WERI-Rb-1 (cell line): Measurements from ENCODE around the gene BCL2L11.
A peak's percentile ranks its signal among the peaks of the same experiment; 100 is the strongest.
"Not testable (repeated sequence)": the region's sequence is repeated elsewhere in the genome, so short reads cannot be mapped to it uniquely, and the experiment has no call there.

Source experiments
- DNase-seq: peaks from one replicate; pipeline ENCODE4 v3.0.0-alpha.2; 2020
- H3K27ac ChIP-seq: fragments of 250-450 bp; sonication (Bioruptor Pico); 2 replicates; pipeline ENCODE4 v1.5.1; 2020; ENCODE audit warnings: mild to moderate bottlenecking, moderate library complexity
- H3K27me3 ChIP-seq: fragments of 250-450 bp; sonication (Bioruptor Pico); 2 replicates; pipeline ENCODE4 v1.5.1; 2021; ENCODE audit warnings: mild to moderate bottlenecking, low read depth, moderate library complexity; ENCODE audit not compliant: insufficient read depth, severe bottlenecking
- H3K36me3 ChIP-seq: fragments of 250-450 bp; sonication (Bioruptor Pico); 2 replicates; pipeline ENCODE4 v1.5.1; 2020; ENCODE audit warnings: mild to moderate bottlenecking, moderate library complexity
- H3K4me3 ChIP-seq: 2 replicates; pipeline ENCODE4 v1.5.1; 2011; ENCODE audit warnings: low read depth, mild to moderate bottlenecking, control low read depth, low read length
- H3K9me3 ChIP-seq: fragments of 250-450 bp; sonication (Bioruptor Pico); 2 replicates; pipeline ENCODE4 v1.5.1; 2021; ENCODE audit warnings: mild to moderate bottlenecking, moderate library complexity; ENCODE audit not compliant: severe bottlenecking
- CTCF ChIP-seq: IDR thresholded peaks from 2 replicates; pipeline ENCODE4 v1.5.1; 2011; ENCODE audit warnings: low read depth, mild to moderate bottlenecking, control low read depth, inconsistent platforms, low read length

Gene BCL2L11

GRCh38 chr2:111120253-111121027 lies at the start of gene BCL2L11:
BCL2L11 (plus strand) TSS chr2:111120914; CDS start chr2:111123746, 2,832 bp downstream.
- Histone ChIP-seq H3K4me3 (peak within 1 kb of the TSS; percentile 58), H3K27ac (peak within 1 kb of the TSS; percentile 53), H3K27me3 (peaks cover 50% of the 10 kb centered on the region), H3K36me3 (peaks cover 15% of the 10 kb centered on the region), H3K9me3 (no peaks in the 10 kb centered on the region)
- peak; percentile 87 for DNase-seq
- TF ChIP-seq CTCF: peak; percentile 39; the same call in 1 of the 2 replicates

- Histone ChIP-seq H3K4me3 (no peak overlapping the region), H3K9me3 (no peaks in the 10 kb centered on the region), H3K27ac (no peak overlapping the region), H3K27me3 (peaks cover 71% of the 10 kb centered on the region), H3K36me3 (no peaks in the 10 kb centered on the region)
- no peak for DNase-seq
- TF ChIP-seq CTCF: no peak
These were observed 49.0 kb upstream of the BCL2L11 start for GRCh38 chr2:111071600-111072171.

- no peaks in the 10 kb centered on the region for H3K36me3 ChIP-seq
- peaks cover 71% of the 10 kb centered on the region for H3K27me3 ChIP-seq
- H3K9me3 ChIP-seq: no peaks in the 10 kb centered on the region
- no peak for TF ChIP-seq CTCF
- DNase-seq: no peak
- H3K27ac ChIP-seq: no peak overlapping the region
- no peak overlapping the region for H3K4me3 ChIP-seq
These were observed 48.4 kb upstream of the BCL2L11 start for GRCh38 chr2:111072220-111072871.

- not testable (repeated sequence) for H3K9me3 ChIP-seq, H3K36me3 ChIP-seq, H3K4me3 ChIP-seq, H3K27ac ChIP-seq, DNase-seq
- H3K27me3 ChIP-seq: peaks cover 42% of the 10 kb centered on the region
These were observed 38.1 kb upstream of the BCL2L11 start for GRCh38 chr2:111082659-111083058.

- H3K4me3 ChIP-seq: no peak overlapping the region
- no peaks in the 10 kb centered on the region for H3K36me3 ChIP-seq
- no peak overlapping the region for H3K27ac ChIP-seq
- no peak for DNase-seq
- no peak for TF ChIP-seq CTCF
- peaks cover 67% of the 10 kb centered on the region for H3K27me3 ChIP-seq
- H3K9me3 ChIP-seq: no peaks in the 10 kb centered on the region
These were observed 28.9 kb upstream of the BCL2L11 start for GRCh38 chr2:111091811-111092211.

GRCh38 chr2:111094691-111095090 lies 26.0 kb upstream of the BCL2L11 start:
- H3K4me3 ChIP-seq: no peak overlapping the region
- no peak for TF ChIP-seq CTCF
- no peak overlapping the region for H3K27ac ChIP-seq
- no peaks in the 10 kb centered on the region for H3K9me3 ChIP-seq
- H3K27me3 ChIP-seq: peaks cover 80% of the 10 kb centered on the region
- DNase-seq: no peak
- no peaks in the 10 kb centered on the region for H3K36me3 ChIP-seq
